ENCODE measurements around the gene CARM1.

CARM1 gene

DNA sequence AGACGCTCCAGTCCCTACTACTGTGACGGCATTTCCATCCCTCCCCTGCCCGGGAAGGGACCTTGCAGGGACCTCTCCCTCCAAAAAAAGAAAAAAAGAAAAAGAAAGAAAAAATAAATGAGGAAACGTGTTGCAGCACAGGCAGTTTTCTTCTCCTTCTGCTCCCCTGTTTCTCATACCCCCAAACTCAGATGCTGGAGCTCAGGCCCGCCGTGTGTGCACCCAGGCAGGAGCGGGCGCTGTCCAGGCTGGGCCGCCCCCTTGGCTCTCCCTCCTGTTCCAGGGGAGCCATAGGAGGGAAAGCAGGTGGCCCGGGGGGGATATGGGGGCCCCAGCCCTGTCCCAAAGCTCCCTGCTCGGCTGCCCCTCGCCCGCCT, 51.3 kb downstream of the CARM1 start:
- TF ChIP-seq, protein P1, sequence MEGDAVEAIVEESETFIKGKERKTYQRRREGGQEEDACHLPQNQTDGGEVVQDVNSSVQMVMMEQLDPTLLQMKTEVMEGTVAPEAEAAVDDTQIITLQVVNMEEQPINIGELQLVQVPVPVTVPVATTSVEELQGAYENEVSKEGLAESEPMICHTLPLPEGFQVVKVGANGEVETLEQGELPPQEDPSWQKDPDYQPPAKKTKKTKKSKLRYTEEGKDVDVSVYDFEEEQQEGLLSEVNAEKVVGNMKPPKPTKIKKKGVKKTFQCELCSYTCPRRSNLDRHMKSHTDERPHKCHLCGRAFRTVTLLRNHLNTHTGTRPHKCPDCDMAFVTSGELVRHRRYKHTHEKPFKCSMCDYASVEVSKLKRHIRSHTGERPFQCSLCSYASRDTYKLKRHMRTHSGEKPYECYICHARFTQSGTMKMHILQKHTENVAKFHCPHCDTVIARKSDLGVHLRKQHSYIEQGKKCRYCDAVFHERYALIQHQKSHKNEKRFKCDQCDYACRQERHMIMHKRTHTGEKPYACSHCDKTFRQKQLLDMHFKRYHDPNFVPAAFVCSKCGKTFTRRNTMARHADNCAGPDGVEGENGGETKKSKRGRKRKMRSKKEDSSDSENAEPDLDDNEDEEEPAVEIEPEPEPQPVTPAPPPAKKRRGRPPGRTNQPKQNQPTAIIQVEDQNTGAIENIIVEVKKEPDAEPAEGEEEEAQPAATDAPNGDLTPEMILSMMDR (IDR thresholded peaks at IDR 0.05; ENCODE audit: low read depth, low read length), result no peak
- no peak for DNase-seq (ENCODE audit: low read depth in 2 of 2)
- H3K4me3 ChIP-seq (replicated peaks in 1 of 2; ENCODE audit: low read depth in 2 of 2, low read length in 2 of 2), result no peak overlapping the region

DNA sequence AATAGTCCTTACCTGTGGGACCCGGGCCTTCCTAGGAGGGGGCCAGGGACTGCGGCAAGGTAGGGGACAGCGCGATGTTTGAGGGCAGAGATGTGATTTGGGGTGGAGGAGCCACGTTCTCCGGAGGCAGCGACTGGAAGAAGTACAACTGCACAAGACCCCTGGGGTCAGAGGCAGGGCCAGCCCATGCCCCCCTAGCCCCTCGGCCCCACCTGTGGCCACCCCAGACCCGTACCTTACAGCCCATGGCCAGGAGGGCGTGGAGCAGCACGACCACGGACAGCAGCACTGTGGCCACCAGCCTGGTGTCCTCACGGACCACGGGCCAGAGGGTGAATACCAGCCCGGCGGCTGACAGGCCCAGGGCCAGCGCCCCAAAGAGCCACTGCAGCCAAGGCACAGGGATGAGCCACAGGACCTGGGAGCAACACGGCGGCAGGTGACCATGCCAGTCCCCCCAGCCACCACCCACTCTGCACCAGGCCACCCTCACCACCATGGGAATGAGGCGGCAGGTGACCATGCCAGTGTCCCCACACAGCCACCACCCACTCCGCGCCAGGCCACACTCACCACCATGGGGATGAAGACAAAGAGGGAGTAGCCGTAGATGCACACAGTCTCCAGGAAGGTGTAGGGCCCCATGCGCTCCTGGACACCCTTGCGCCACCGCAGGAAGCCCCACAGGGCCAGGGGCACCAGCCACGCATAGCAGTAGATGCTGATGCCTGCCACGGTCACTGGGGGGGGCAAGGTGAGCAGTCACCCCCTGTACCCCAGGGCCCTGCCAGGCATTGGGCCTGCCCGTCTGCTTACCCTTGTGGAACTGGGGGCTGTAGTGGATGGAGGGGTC, 52.1 kb downstream of the CARM1 start:
- TF ChIP-seq, protein P1 (IDR thresholded peaks at IDR 0.05; ENCODE audit: low read depth, low read length), result no peak
- no peak for DNase-seq (ENCODE audit: low read depth in 2 of 2)

DNA sequence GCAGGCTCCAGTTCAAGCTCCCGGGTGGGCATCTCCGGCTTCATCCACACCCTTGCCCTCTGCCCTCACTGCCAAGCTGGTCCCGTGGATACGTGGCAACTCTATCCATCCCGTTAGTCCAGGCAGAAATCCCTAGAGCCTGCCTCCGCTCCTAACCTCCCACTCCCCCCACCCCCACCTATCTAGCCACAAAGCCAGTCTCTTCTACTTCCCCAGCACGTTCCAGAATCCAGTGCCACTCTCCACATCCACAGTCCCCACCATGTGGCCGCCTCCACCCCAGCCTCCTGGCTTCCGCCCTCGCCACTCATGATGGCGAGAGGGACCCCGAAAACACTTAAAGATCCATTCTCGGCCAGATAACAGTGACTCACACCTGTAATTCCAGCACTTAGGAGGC, 53.2 kb downstream of the CARM1 start:
- no peak overlapping the region for H3K4me3 ChIP-seq (replicated peaks in 1 of 2; ENCODE audit: low read depth in 2 of 2, low read length in 2 of 2)
- TF ChIP-seq, protein P1 (IDR thresholded peaks at IDR 0.05; ENCODE audit: low read depth, low read length), result no peak
- no peak for DNase-seq (ENCODE audit: low read depth in 2 of 2)

More for the DNA sequence above, 52.1 kb downstream of the CARM1 start:
- no peak overlapping the region for H3K4me3 ChIP-seq (replicated peaks in 1 of 2; ENCODE audit: low read depth in 2 of 2, low read length in 2 of 2)

DNA sequence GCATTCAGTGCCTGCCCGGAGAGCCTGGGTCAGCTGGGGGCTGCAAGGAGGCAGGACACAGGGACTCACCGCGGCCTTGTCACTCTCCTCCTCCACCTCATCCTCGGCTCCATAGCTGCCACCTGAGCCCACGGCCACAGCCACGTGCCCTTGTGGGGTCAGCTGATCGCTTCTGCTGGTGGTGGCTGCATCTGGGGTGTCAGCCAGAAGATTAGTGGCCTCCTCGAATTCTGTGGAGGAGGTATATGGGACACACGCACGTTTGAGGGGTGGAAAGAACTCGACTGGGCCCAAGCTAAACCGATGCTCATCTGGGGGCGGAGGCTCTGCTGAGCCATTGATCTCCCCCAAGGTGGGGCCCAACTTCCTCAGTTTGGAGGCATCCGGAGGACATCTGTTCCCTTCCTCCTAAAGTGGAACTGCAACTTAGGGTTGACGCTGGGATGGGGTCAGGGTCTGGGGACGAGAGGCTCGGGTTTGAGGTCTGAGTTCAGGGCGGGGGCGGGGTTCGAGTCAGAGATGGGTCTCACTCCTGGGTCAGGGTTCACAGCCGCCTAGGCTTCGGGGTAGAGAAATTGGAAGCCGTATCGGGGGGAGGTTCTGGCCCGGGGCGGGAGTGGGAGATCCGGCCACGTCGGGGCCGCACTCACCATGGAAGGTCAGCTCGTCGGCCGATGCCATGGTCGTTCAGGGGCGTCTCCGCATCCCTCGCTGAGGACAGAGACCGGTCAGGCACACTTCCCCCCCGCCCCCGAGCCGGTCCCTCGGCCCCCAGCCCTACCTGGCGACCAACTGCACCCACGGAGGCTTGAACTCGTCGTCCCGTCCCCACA, 56.6 kb downstream of the CARM1 start:
- DNase-seq (ENCODE audit: low read depth in 2 of 2), result no peak
- peak overlapping the region; percentile 90 to 91 for H3K4me3 ChIP-seq (replicated peaks in 1 of 2; ENCODE audit: low read depth in 2 of 2, low read length in 2 of 2)
- TF ChIP-seq, protein P1 (IDR thresholded peaks at IDR 0.05; ENCODE audit: low read depth, low read length), result no peak

DNA sequence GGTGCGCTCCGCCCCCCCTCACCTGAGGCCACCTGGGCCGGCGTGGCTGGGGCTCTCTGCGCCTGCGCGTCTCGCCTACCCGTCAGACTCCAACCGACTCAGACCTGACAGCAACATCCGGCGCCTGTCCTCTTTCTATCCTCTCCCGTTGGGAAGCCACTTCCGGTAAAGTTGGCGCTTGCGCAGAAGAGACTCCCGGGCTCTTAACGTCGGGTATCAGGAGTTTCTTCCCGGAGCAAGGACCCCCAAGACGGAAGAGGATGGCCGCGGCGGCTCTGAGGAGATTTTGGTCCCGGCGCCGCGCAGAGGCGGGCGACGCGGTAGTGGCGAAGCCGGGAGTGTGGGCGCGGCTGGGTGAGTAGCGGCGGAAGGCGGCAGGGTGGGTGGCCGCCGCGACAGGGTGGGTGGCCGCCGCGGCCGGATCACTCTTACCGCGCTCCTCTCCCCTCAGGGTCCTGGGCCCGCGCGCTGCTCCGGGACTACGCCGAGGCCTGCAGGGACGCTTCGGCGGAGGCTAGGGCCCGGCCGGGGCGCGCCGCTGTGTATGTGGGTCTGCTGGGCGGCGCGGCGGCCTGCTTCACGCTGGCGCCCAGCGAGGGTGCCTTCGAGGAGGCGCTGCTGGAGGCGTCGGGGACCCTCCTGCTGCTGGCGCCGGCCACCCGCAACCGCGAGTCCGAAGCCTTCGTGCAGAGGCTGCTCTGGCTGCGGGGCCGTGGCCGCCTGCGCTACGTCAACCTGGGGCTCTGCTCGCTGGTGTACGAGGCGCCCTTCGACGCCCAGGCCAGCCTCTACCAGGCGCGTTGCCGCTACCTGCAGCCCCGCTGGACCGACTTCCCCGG, 57.4 kb downstream of the CARM1 start, which contains the start of the genes TIMM29 and YIPF2:
TIMM29 (plus strand) TSS at position 249 of the 839 bp plus-strand sequence; CDS start at position 261, 12 bp downstream.
YIPF2 (minus strand) TSS at position 77 of the 839 bp plus-strand sequence. CDS start 229 bp downstream, outside the sequence.
- peak; percentile 99 for DNase-seq (ENCODE audit: low read depth in 2 of 2)
- TF ChIP-seq, protein P1 (IDR thresholded peaks at IDR 0.05; ENCODE audit: low read depth, low read length), result no peak
- H3K4me3 ChIP-seq (replicated peaks in 1 of 2; ENCODE audit: low read depth in 2 of 2, low read length in 2 of 2), result peak within 1 kb of the TSS; percentile 90 to 91

DNA sequence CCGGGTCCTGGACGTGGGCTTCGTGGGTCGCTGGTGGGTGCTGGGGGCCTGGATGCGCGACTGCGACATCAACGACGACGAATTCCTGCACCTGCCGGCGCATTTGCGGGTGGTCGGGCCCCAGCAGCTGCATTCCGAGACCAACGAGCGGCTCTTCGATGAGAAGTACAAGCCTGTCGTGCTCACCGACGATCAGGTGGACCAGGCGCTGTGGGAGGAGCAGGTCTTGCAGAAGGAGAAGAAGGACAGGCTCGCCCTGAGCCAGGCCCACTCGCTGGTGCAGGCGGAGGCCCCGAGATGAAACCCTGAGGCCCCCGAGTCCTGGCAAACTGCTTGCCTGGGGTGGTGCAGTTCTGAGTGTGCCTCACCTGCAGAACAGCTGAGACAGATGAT, 58.0 kb downstream of the CARM1 start:
- no peak for DNase-seq (ENCODE audit: low read depth in 2 of 2)
- TF ChIP-seq, protein P1 (IDR thresholded peaks at IDR 0.05; ENCODE audit: low read depth, low read length), result no peak
- peak overlapping the region; percentile 90 to 91 for H3K4me3 ChIP-seq (replicated peaks in 1 of 2; ENCODE audit: low read depth in 2 of 2, low read length in 2 of 2)
